Upper lobe of left lung (tissue), 6 donors: ENCODE results near the gene ZNF33A. TPM values are rescaled to one million over a fixed set of nuclear protein-coding genes. Genes with fewer than 3 reads are reported as not detected.

Source experiments
- ATAC-seq, 2 donors: fragments of 200-7000 bp; cut with Tn5 transposase; one replicate each; pipeline ENCODE4 v1.9.1; 2022; ENCODE audit warnings: mild to moderate bottlenecking in 2 of 2, moderate library complexity in 2 of 2; ENCODE audit not compliant: low FRiP score in 2 of 2
- DNase-seq, 2 donors: peaks; one replicate each; pipeline ENCODE4 v3.0.0-alpha.2; 2019 to 2020
- H3K27ac ChIP-seq, 4 donors: fragments of 200-600 bp; sonication (generic); one replicate each; pipeline ENCODE4 v1.5.1; 2016 to 2019
- H3K27me3 ChIP-seq, 4 donors: fragments of 200-600 bp; sonication (generic); one replicate each; pipeline ENCODE4 v1.5.1; 2017 to 2019
- H3K36me3 ChIP-seq, 4 donors: fragments of 200-600 bp; sonication (generic); one replicate each; pipeline ENCODE4 v1.5.1; 2016 to 2019
- H3K4me1 ChIP-seq, 4 donors: fragments of 200-600 bp; sonication (generic); one replicate each; pipeline ENCODE4 v1.5.1; 2018 to 2019
- H3K4me3 ChIP-seq, 4 donors: fragments of 200-600 bp; sonication (generic); one replicate each; pipeline ENCODE4 v1.5.1; 2017 to 2019; ENCODE audit warnings: mild to moderate bottlenecking in 2 of 4, moderate library complexity in 1 of 4
- H3K9me3 ChIP-seq, 4 donors: fragments of 200-600 bp; sonication (generic); one replicate each; pipeline ENCODE4 v1.5.1; 2018 to 2019
- CTCF ChIP-seq, 6 experiments: fragments of 450-650 bp in 4 of 6; fragments of 200-600 bp in 2 of 6; sonication (generic) in 2 of 6; IDR thresholded peaks; one replicate each; pipeline ENCODE4 v1.5.1; 2016 to 2019; ENCODE audit warnings: antibody characterized with exemption in 6 of 6
- EP300 ChIP-seq, 4 donors: sonication (generic); formaldehyde crosslinking; IDR thresholded peaks; one replicate each; pipeline ENCODE4 v1.5.1; 2017; ENCODE audit warnings: antibody characterized with exemption in 4 of 4, control low read depth in 2 of 4
- POLR2A ChIP-seq, 4 donors: fragments of 450-650 bp; IDR thresholded peaks; one replicate each; pipeline ENCODE4 v1.5.1; 2016 to 2017; ENCODE audit warnings: antibody characterized with exemption in 4 of 4, mild to moderate bottlenecking in 2 of 4
- POLR2AphosphoS5 ChIP-seq, 2 donors: sonication (generic); formaldehyde crosslinking; IDR thresholded peaks; one replicate each; pipeline ENCODE4 v1.5.1; 2017; ENCODE audit warnings: antibody characterized with exemption in 2 of 2
- WGBS, 2 donors: methylation state at CpG; one replicate each; pipeline ENCODE4 v1.1.5; 2017 to 2018; 5-methylcytosine and 5-hydroxymethylcytosine counted together
- total RNA-seq, 6 donors: library from RNA; depleted of rRNA in 4 of 6; stranded (reverse); fragments of >200 nt in 4 of 6; gene quantifications; one replicate each; pipeline versions ENCODE4 v1.1.0 to v1.2.1, GENCODE V29; 2016 to 2021
- donor health status: DM: no; HTN: no; CAD: no; lungs with moderate emphysema.
- donor health status: DM: no; HTN: yes; CAD: no; lungs with severe emphysema.

Gene ZNF33A
- total RNA-seq, 6 donors from 2014 or later: 20.0 to 49.1 (median 22.9) TPM

DNA sequence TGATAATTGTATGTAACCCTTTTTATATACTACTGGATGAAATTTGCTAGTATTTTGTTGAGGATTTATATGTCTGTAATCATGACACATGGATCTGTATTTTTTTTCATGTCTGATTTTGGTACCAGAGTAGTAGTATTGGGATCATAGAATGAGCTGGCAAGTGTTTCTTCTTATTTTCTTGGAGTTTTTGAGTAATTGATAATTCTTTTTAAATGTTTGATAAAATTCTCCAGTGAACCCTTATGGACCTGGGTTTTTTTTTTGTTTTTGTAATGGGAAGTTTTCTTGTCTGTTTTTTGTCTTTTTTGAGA is 28.4 kb downstream of the ZNF33A start:
- H3K4me1 ChIP-seq: peaks cover 0 to 6% (median 0%) of the 10 kb centered on the region in 4 donors
- no peak for DNase-seq
- no peak for ATAC-seq
- H3K9me3 ChIP-seq: no peaks in the 10 kb centered on the region
- H3K27me3 ChIP-seq: no peaks in the 10 kb centered on the region
- H3K36me3 ChIP-seq: peaks cover 7 to 44% (median 22%) of the 10 kb centered on the region in 4 donors
- no peak for TF ChIP-seq POLR2AphosphoS5 (IDR thresholded peaks at IDR 0.05)
- TF ChIP-seq EP300 (IDR thresholded peaks at IDR 0.05): no peak
- TF ChIP-seq CTCF (IDR thresholded peaks at IDR 0.05): no peak
- no peak overlapping the region for H3K4me3 ChIP-seq
- peak overlapping the region in 2 of 4 donors; percentile 39 to 44 for H3K27ac ChIP-seq

- no peaks in the 10 kb centered on the region for H3K27me3 ChIP-seq
- DNase-seq: no peak
- TF ChIP-seq CTCF (IDR thresholded peaks at IDR 0.05) (no peak), POLR2AphosphoS5 (IDR thresholded peaks at IDR 0.05) (no peak), POLR2A (IDR thresholded peaks at IDR 0.05) (no peak), EP300 (IDR thresholded peaks at IDR 0.05) (no peak)
- no peak for ATAC-seq
- H3K4me1 ChIP-seq: no peaks in the 10 kb centered on the region
- H3K4me3 ChIP-seq: no peak overlapping the region
- no peak overlapping the region for H3K27ac ChIP-seq
- WGBS, 2 donors: 93% methylated on average over 2 of the region's 2 CpGs
- peaks cover 0 to 9% (median 0%) of the 10 kb centered on the region in 4 donors for H3K9me3 ChIP-seq
- H3K36me3 ChIP-seq: peaks cover 0 to 47% (median 9%) of the 10 kb centered on the region in 4 donors
Observed at GRCh38 chr10:38043516-38043915, 33.0 kb downstream of the ZNF33A start.

DNA sequence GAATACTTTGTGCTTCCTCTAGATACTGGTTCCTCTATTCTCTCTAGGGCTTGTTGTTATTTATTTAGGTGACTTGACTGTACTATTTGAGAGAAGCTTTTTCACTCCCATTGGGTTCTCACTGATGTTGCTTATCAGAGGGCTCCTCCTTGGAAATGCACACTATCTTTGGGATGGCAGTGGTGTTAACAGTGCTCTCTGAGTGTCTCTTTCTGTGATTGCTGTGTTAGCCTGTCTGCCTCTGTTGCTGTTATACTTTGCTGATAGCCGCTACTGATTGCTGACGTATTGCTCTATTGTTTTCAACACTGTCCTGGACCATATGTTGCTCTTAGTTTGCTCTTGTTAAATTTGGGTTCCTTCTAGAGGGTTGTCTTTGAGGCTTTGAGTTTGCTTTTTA is 34.7 kb downstream of the ZNF33A start:
- ATAC-seq (no peak), DNase-seq (no peak)
- Histone ChIP-seq H3K4me1 (no peaks in the 10 kb centered on the region), H3K4me3 (no peak overlapping the region), H3K36me3 (peaks cover 2 to 47% (median 9%) of the 10 kb centered on the region in 4 donors), H3K27ac (no peak overlapping the region), H3K27me3 (no peaks in the 10 kb centered on the region), H3K9me3 (peaks cover 0 to 12% (median 2%) of the 10 kb centered on the region in 4 donors)
- WGBS, 2 donors: 47 to 74% methylated on average over 2 of the region's 2 CpGs
- TF ChIP-seq CTCF (IDR thresholded peaks at IDR 0.05) (no peak), POLR2AphosphoS5 (IDR thresholded peaks at IDR 0.05) (no peak), POLR2A (IDR thresholded peaks at IDR 0.05) (no peak), EP300 (IDR thresholded peaks at IDR 0.05) (no peak)

DNA sequence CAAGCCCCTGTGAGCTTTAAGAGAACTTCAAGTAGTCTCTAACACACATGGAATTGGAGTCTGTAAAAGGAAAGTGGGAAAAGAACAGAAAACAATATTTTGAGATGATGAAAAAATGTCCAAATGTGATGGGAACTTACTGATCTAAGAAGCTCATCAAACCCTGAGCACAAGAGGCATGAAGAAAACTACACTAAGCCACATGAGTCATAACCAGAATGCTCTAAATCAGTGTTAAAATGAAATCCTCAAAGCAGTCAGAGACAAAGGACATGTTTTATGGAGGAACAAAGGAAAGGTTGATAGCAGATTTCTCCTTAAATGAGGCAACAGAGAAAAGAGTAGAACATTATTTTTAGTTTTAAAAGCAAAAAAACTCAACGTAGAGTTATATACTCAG is 37.2 kb downstream of the ZNF33A start:
- Histone ChIP-seq H3K4me3 (no peak overlapping the region), H3K4me1 (no peaks in the 10 kb centered on the region), H3K27me3 (no peaks in the 10 kb centered on the region), H3K36me3 (peaks cover 0 to 32% (median 7%) of the 10 kb centered on the region in 4 donors), H3K9me3 (peaks cover 0 to 16% (median 9%) of the 10 kb centered on the region in 4 donors), H3K27ac (no peak overlapping the region)
- ATAC-seq (no peak), DNase-seq (no peak)
- WGBS, 2 donors: 92 to 100% methylated on average over 1 of the region's 1 CpG
- TF ChIP-seq POLR2A (IDR thresholded peaks at IDR 0.05) (no peak), CTCF (IDR thresholded peaks at IDR 0.05) (no peak), EP300 (IDR thresholded peaks at IDR 0.05) (no peak), POLR2AphosphoS5 (IDR thresholded peaks at IDR 0.05) (no peak)

- no peak for ATAC-seq
- H3K4me3 ChIP-seq: no peak overlapping the region
- no peak overlapping the region for H3K27ac ChIP-seq
- DNase-seq: no peak
- WGBS, 2 donors: 96 to 100% methylated on average over 1 of the region's 1 CpG
- peaks cover 14 to 39% (median 32%) of the 10 kb centered on the region in 4 donors for H3K9me3 ChIP-seq
- H3K27me3 ChIP-seq: no peaks in the 10 kb centered on the region
- no peaks in the 10 kb centered on the region for H3K4me1 ChIP-seq
- TF ChIP-seq POLR2A (IDR thresholded peaks at IDR 0.05) (no peak), POLR2AphosphoS5 (IDR thresholded peaks at IDR 0.05) (no peak), CTCF (IDR thresholded peaks at IDR 0.05) (no peak)
- H3K36me3 ChIP-seq: peaks cover 13 to 43% (median 20%) of the 10 kb centered on the region in 4 donors
Observed at GRCh38 chr10:38050212-38050611, 39.7 kb downstream of the ZNF33A start.
